Endothelial cell of hepatic sinusoid (primary cell): Measurements from ENCODE around the gene CTSL.

Experiments
- in situ Hi-C: cut with HindIII; loops from 2 replicates; pipeline ENCODE4 v1.10.0; 2017; ENCODE audit warnings: low sequenced_read_pairs

CTSL gene

GRCh38 chr9:87699835-87700234, 26.1 kb upstream of the CTSL start:
- in situ Hi-C loops, result no loop called here

DNA sequence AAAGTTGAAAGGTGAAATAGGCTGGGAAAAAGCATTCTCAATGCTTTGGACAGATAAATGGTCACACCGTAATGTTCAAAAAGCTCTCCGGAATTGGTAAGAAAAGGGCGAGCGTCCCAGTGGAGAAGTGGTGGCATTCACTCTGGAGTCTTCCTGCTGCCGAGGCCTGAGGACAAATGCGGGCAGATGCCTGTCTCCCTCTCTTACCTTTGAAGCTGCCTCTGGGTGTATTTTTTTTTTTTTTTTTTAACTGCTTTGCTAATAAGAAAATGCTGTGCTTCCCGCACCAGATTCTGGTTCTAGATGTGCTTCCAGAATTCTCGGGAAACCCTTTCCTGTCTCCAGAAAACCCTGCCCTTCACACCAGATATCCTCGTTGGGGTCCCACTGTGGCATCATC, 24.4 kb upstream of the CTSL start:
- in situ Hi-C loops, result no loop called here

- in situ Hi-C loops, result no loop called here
Observed at GRCh38 chr9:87701931-87702421, 23.9 kb upstream of the CTSL start.

DNA sequence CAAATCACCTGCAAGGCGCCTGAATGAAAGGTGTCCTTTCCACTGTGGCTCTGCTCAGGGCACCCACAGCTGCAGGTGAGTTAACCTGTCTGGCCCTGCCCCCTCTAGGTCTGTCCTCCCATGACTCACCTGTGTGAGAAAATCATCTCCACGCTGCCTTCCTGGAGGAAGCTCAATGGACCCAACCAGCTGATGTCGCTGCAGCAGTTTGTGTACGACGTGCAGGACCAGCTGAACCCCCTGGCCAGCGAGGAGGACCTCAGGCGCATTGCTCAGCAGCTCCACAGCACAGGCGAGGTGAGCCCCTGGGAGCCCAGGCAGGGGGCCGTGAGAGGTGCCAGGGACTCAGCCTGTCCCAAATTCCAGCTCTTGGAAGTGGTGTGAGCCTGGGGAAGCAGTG, 23.0 kb upstream of the CTSL start:
- in situ Hi-C loops, result no loop called here

GRCh38 chr9:87703636-87704276, 22.2 kb upstream of the CTSL start:
- in situ Hi-C loops, result no loop called here

DNA sequence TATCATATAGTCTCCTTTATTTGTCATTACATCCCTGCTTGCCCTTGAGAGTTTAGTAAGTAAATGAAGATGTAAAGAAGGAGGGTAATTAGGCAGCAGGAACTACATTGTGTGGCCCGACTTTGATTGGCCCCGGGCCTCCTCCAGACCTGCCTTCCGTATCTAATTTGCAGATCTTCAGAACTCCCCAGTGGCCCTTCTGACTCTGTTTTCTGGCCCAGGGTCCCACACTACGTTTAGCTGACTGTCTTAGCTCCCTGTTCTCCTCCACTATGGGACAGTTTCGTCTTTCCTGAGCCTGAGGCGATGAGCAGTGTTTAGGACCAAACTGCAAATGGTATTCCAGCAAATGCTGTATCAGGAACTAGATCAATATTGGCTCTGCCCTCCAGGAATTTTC, 21.6 kb upstream of the CTSL start:
- in situ Hi-C loops, result no loop called here

DNA sequence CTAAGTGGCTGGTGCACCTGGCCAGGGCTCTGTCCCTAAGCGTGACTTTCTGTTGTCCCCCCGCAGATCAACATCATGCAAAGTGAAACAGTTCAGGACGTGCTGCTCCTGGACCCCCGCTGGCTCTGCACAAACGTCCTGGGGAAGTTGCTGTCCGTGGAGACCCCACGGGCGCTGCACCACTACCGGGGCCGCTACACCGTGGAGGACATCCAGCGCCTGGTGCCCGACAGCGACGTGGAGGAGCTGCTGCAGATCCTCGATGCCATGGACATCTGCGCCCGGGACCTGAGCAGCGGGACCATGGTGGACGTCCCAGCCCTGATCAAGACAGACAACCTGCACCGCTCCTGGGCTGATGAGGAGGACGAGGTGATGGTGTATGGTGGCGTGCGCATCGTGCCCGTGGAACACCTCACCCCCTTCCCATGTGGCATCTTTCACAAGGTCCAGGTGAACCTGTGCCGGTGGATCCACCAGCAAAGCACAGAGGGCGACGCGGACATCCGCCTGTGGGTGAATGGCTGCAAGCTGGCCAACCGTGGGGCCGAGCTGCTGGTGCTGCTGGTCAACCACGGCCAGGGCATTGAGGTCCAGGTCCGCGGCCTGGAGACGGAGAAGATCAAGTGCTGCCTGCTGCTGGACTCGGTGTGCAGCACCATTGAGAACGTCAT, 19.7 kb upstream of the CTSL start:
- in situ Hi-C loops, result loop anchor here (5.0 kb wide), 2 partner anchors 44 to 71 kb away; no protein-coding TSS in a partner anchor

DNA sequence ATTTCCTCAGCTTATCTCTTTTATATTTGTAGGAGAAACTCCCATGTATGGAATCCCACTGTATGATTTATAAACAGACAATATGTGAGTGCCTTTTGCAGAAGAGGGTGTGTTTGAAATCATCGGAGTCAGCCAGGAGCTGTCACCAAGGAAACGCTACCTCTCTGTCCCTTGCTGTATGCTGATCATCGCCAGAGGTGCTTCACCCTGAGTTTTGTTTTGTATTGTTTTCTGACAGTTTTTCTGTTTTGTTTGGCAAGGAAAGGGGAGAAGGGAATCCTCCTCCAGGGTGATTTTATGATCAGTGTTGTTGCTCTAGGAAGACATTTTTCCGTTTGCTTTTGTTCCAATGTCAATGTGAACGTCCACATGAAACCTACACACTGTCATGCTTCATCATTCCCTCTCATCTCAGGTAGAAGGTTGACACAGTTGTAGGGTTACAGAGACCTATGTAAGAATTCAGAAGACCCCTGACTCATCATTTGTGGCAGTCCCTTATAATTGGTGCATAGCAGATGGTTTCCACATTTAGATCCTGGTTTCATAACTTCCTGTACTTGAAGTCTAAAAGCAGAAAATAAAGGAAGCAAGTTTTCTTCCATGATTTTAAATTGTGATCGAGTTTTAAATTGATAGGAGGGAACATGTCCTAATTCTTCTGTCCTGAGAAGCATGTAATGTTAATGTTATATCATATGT, 18.0 kb upstream of the CTSL start:
- in situ Hi-C loops, result loop anchor here (5.0 kb wide), 2 partner anchors 46 to 69 kb away; no protein-coding TSS in a partner anchor

GRCh38 chr9:87708546-87708945, 17.4 kb upstream of the CTSL start:
- in situ Hi-C loops, result loop anchor here (5.0 kb wide), 2 partner anchors 46 to 69 kb away; no protein-coding TSS in a partner anchor

DNA sequence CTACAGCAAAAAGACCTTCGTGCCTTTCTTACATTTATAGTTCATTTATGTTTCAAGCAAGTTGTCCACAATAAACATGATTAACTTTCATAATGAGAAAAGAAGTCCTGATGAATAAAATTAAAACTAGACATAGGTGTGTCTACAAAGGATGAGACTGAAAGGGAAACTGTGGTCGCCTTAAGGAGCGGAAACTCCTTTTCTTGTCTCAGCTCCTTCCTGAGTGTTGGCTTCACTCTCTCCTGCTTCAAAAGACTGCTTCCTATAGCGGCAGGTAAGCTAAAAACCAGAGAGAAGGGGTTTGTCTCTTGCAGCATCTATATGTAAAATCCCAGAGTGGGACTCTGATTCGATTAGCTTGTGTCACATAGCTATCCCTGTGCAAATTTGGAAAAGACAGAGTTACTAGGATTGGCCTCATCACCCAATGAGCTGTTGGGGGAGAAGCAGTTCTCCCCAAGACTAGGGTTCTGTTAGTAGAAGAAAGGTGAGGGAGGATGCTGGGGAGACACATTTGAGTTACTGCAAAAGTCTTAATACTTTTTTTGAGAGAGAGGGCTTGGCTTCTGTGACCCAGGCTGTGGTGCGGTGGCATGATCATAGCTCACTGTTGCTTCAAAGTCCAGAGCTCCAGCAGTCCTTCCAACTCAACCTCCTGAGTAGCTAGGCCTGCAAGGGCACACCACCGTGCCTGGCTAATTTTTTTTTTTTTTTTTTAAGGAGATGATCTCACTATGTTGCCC, 16.8 kb upstream of the CTSL start:
- in situ Hi-C loops, result loop anchor here (5.0 kb wide), 2 partner anchors 47 to 68 kb away; no protein-coding TSS in a partner anchor

DNA sequence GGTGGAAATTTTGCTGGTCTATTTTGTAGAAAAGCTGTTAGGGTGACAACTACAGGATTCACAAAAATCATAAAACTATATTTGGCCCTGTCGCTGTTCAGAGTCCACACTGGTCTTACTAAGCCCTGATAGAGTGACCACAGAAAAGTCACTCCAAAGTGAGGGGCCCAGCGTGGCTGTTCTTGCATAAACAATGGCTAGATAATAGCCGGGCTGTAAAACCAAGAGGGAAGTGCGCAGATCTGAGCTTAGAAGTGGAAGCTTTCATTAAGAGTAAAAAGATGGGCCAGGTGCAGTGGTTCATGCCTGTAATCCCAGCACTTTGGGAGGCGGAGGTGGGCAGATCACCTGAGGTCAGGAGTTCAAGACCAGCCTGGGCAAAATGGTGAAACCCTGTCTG, 15.5 kb upstream of the CTSL start:
- in situ Hi-C loops, result loop anchor here (5.0 kb wide), 1 partner anchor 92 kb away; no protein-coding TSS in a partner anchor

- in situ Hi-C loops, result loop anchor here (5.0 kb wide), 1 partner anchor 90 kb away; no protein-coding TSS in a partner anchor
Observed at GRCh38 chr9:87711857-87712800, 13.8 kb upstream of the CTSL start.

- in situ Hi-C loops, result loop anchor here (5.0 kb wide), 1 partner anchor 89 kb away; no protein-coding TSS in a partner anchor
Observed at GRCh38 chr9:87712801-87713277, 13.1 kb upstream of the CTSL start.

GRCh38 chr9:87713278-87713987, 12.5 kb upstream of the CTSL start:
- in situ Hi-C loops, result loop anchor here (5.0 kb wide), 1 partner anchor 89 kb away; no protein-coding TSS in a partner anchor

GRCh38 chr9:87713988-87714330, 12.0 kb upstream of the CTSL start:
- in situ Hi-C loops, result loop anchor here (5.0 kb wide), 1 partner anchor 88 kb away; no protein-coding TSS in a partner anchor

GRCh38 chr9:87714819-87715218, 11.1 kb upstream of the CTSL start:
- in situ Hi-C loops, result loop anchor here (5.0 kb wide), 1 partner anchor 87 kb away; no protein-coding TSS in a partner anchor

DNA sequence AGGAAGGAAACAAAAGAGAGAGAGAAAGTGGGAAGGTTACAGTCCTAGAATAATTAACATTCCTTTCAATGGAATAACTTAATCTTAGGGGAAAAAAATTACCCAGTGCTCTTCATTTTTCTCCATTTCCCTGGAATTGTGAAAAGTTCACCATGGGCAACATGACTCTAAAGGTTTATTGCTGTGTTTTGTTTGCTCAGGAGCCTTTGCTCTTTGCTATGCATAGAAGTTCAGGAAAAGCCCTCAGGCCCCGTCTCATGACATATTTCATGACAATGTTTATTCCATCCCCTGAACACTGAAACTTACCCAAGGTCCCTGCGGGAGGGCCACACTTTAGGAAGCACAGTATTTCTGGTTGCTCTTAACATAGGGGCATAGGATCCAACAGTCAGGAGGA, 9.8 kb upstream of the CTSL start:
- in situ Hi-C loops, result no loop called here

- in situ Hi-C loops, result no loop called here
Observed at GRCh38 chr9:87717456-87717855, 8.5 kb upstream of the CTSL start.

DNA sequence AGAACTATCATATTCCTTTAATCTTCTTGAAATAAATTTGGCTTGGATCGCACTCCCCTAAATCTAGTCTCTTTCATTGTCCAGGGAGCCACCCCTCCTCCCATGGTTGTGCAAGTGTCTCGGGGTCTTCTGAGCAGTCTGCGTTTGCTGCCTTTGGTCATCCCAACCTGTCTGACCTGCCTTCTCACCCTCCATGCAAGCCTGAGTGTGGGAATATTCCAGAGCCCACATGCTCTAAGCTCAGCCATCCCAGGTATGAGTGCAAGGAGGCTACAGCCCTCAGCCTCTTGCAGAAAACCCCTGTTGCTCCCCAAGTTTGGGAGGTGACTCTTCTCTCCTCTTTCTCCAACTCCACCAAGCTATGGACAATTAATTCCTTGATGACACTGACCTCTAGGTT, 7.7 kb upstream of the CTSL start:
- in situ Hi-C loops, result no loop called here
